PC-3 (cell line): Measurements from ENCODE around the gene ARFGEF2.

Source experiments
- CTCF ChIP-seq: fragments of 300-600 bp; sonication (generic); conservative IDR thresholded peaks from 2 replicates; pipeline ENCODE4 v1.5.1; 2017; ENCODE audit warnings: antibody characterized with exemption, low read depth, mild to moderate bottlenecking, low read length
- EZH2 ChIP-seq: fragments of 300-600 bp; sonication (generic); IDR thresholded peaks from one replicate; pipeline ENCODE4 v1.6.1; 2017; ENCODE audit warnings: antibody characterized with exemption, mild to moderate bottlenecking, low read length; ENCODE audit not compliant: unreplicated experiment

- TF ChIP-seq CTCF = no peak
- no peak for TF ChIP-seq EZH2
Observed at GRCh38 chr20:48984575-48985219, 63.2 kb downstream of the ARFGEF2 start.
